ENCODE results near the gene NCOR1. TPM values are rescaled to one million over a fixed set of nuclear protein-coding genes. Genes with fewer than 3 reads are reported as not detected.
A peak's percentile ranks its signal among the peaks of the same experiment; 100 is the strongest.
"Not testable (repeated sequence)": the region's sequence is repeated elsewhere in the genome, so short reads cannot be mapped to it uniquely, and the experiment has no call there.

Gene NCOR1
- total RNA-seq, 2 donors from 2014 or later: 117 to 130 TPM

DNA sequence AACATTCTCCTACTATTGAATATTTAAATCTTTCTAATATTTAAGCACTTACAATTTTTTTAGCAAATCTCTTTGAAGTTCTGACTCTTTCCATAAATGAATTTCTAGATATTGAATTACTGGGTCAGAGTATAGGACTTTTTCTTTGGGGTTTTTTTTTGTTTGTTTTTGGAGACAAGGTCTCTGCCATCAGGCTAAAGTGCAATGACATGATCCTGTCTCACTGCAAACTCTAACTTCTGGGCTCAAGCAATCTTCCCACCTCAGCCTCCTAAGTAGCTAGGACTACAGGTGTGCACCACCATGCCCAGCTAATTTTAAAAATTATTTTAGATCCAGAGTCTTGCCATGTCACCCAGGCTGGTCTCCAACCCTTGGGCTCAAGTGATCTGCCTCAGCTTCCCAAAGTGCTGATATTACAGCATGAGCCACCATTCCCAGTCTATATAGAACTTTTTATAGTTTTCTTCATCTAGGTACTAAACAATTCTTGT, 26.6 kb upstream of the NCOR1 start:
- no peaks in the 10 kb centered on the region for H3K27me3 Mint-ChIP-seq (ENCODE audit: low read depth)
- H3K27ac Mint-ChIP-seq: no peak overlapping the region
- H3K36me3 Mint-ChIP-seq (ENCODE audit: insufficient read depth in 2 of 2): peaks cover 1 to 3% of the 10 kb centered on the region in 2 donors
- no peaks in the 10 kb centered on the region for H3K9me3 Mint-ChIP-seq
- H3K4me3 Mint-ChIP-seq: no peak overlapping the region
- H3K4me1 Mint-ChIP-seq (ENCODE audit: low read depth): peaks cover 14% of the 10 kb centered on the region
- ATAC-seq (replicated peaks in 1 of 2) (no peak), DNase-seq (no peak)

GRCh38 chr17:16239931-16240330, 24.6 kb upstream of the NCOR1 start:
- Mint-ChIP-seq H3K27ac (no peak overlapping the region), H3K9me3 (no peaks in the 10 kb centered on the region), H3K27me3 (ENCODE audit: low read depth) (no peaks in the 10 kb centered on the region), H3K36me3 (ENCODE audit: insufficient read depth in 2 of 2) (peaks cover 2 to 7% of the 10 kb centered on the region in 2 donors), H3K4me1 (ENCODE audit: low read depth) (peaks cover 14% of the 10 kb centered on the region), H3K4me3 (no peak overlapping the region)
- ATAC-seq (replicated peaks in 1 of 2) (no peak), DNase-seq (no peak)

GRCh38 chr17:16232391-16232790, 17.1 kb upstream of the NCOR1 start:
- H3K4me3 Mint-ChIP-seq: no peak overlapping the region

GRCh38 chr17:16229912-16230561, 14.7 kb upstream of the NCOR1 start:
- peak; percentile 12 to 18 for ATAC-seq (replicated peaks in 1 of 2)
- H3K27me3 Mint-ChIP-seq (ENCODE audit: low read depth); DNase-seq; H3K9me3 Mint-ChIP-seq: not testable (repeated sequence)
- peaks cover 0 to 11% of the 10 kb centered on the region in 2 donors for H3K36me3 Mint-ChIP-seq (ENCODE audit: insufficient read depth in 2 of 2)
- H3K27ac Mint-ChIP-seq: peak overlapping the region; percentile 89
- H3K4me3 Mint-ChIP-seq: peak overlapping the region; percentile 80 to 83
- peaks cover 24% of the 10 kb centered on the region for H3K4me1 Mint-ChIP-seq (ENCODE audit: low read depth)

More at GRCh38 chr17:16232391-16232790, 17.1 kb upstream of the NCOR1 start:
- Mint-ChIP-seq H3K27ac (peak overlapping the region; percentile 60), H3K9me3 (no peaks in the 10 kb centered on the region), H3K27me3 (ENCODE audit: low read depth) (no peaks in the 10 kb centered on the region), H3K4me1 (ENCODE audit: low read depth) (peaks cover 24% of the 10 kb centered on the region), H3K36me3 (ENCODE audit: insufficient read depth in 2 of 2) (peaks cover 2 to 16% of the 10 kb centered on the region in 2 donors)
- DNase-seq: no peak
- ATAC-seq (replicated peaks in 1 of 2): no peak

DNA sequence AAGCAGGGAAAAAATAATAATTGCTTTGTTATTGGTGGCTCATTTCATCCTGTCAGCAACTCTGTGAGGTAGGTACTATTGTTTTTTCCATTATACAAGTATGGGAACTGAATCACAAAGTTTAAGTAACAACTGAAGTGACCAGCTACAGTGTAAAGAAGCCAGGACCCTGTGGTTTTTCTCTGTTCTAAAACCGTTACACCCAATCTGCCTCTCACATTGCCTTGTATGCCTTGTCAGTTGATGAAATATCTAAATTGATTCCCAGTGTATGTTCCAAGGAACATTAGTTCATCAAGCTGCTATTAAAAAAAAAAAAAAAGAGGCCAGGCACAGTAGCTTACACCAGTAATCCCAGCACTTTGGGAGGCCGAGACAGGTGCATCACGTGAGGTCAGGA, 7.1 kb upstream of the NCOR1 start:
- Mint-ChIP-seq H3K36me3 (ENCODE audit: insufficient read depth in 2 of 2) (peaks cover 0 to 2% of the 10 kb centered on the region in 2 donors), H3K27ac (no peak overlapping the region), H3K27me3 (ENCODE audit: low read depth) (no peaks in the 10 kb centered on the region), H3K9me3 (no peaks in the 10 kb centered on the region), H3K4me1 (ENCODE audit: low read depth) (peaks cover 25% of the 10 kb centered on the region), H3K4me3 (no peak overlapping the region)
- ATAC-seq (replicated peaks in 1 of 2): no peak
- DNase-seq: no peak

GRCh38 chr17:16217002-16217635, 1.8 kb upstream of the NCOR1 start, which contains the start of gene PIGL:
PIGL (plus strand) TSS chr17:16217210; CDS start chr17:16217227, 17 bp downstream.
- Mint-ChIP-seq H3K36me3 (ENCODE audit: insufficient read depth in 2 of 2) (peaks cover 2% of the 10 kb centered on the region in 2 donors), H3K4me1 (ENCODE audit: low read depth) (peaks cover 60% of the 10 kb centered on the region), H3K4me3 (peak within 1 kb of the TSS; percentile 95 to 98), H3K27me3 (ENCODE audit: low read depth) (no peaks in the 10 kb centered on the region), H3K9me3 (no peaks in the 10 kb centered on the region), H3K27ac (peak within 1 kb of the TSS; percentile 98)
- DNase-seq (peak; percentile 85 to 88), ATAC-seq (replicated peaks in 1 of 2) (peak; percentile 56 to 66)

GRCh38 chr17:16216341-16217001, 1.1 kb upstream of the NCOR1 start:
- H3K4me1 Mint-ChIP-seq (ENCODE audit: low read depth): peaks cover 62% of the 10 kb centered on the region
- DNase-seq; H3K27me3 Mint-ChIP-seq (ENCODE audit: low read depth); H3K9me3 Mint-ChIP-seq; ATAC-seq (replicated peaks in 1 of 2); H3K36me3 Mint-ChIP-seq (ENCODE audit: insufficient read depth in 2 of 2): not testable (repeated sequence)
- H3K27ac Mint-ChIP-seq: peak overlapping the region; percentile 98
- peak overlapping the region; percentile 95 to 98 for H3K4me3 Mint-ChIP-seq

GRCh38 chr17:16215965-16216316, 607 bp upstream of the NCOR1 start:
- Mint-ChIP-seq H3K27ac (peak overlapping the region; percentile 61), H3K27me3 (ENCODE audit: low read depth) (no peaks in the 10 kb centered on the region), H3K4me1 (ENCODE audit: low read depth) (peaks cover 65% of the 10 kb centered on the region), H3K4me3 (peak overlapping the region; percentile 95 to 98), H3K36me3 (ENCODE audit: insufficient read depth in 2 of 2) (peaks cover 2% of the 10 kb centered on the region in 2 donors), H3K9me3 (no peaks in the 10 kb centered on the region)
- ATAC-seq (replicated peaks in 1 of 2): no peak
- DNase-seq: no peak

- no peaks in the 10 kb centered on the region for H3K9me3 Mint-ChIP-seq
- peaks cover 2% of the 10 kb centered on the region in 2 donors for H3K36me3 Mint-ChIP-seq (ENCODE audit: insufficient read depth in 2 of 2)
These were observed 397 bp downstream of the NCOR1 start for GRCh38 chr17:16215002-16215272.

DNA sequence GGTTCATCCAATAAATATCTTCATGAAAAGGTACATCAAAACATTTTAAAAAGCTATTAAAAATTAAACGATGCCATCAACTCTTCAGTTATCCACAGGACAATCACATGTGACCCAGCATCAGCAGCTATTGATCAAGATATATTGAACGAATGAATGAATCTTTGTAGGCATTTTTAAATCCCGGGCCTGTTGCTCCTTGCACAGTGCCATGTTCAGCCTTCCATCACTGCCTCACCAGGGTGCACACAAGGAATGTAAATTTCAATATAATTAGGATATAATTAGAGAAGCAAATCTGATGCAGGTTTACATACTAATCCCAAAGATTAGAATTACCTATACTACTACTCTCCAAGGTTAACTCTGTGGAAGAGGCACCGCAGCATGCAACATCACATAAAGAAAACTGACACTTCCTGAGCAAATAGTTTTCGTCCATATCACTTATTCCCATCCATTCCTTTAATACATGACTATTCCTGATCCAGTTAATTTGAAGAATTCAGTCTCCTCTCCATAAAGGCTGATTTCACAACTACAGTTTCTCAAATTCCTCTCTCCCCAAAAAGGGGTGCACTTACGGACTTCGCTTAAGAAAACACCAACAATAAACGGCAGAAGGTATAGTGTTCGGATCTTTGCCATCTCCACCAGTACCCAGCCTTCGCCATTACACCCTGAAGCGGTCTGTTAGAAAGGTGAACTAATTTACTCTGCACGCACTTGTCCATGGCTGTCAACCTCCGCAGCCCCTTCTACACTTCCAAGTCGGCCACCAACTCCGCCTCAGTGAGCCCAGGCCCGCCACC, 938 bp downstream of the NCOR1 start:
- Mint-ChIP-seq H3K9me3 (no peaks in the 10 kb centered on the region), H3K36me3 (ENCODE audit: insufficient read depth in 2 of 2) (peaks cover 2% of the 10 kb centered on the region in 2 donors), H3K4me3 (peak overlapping the region; percentile 95 to 98), H3K27me3 (ENCODE audit: low read depth) (no peaks in the 10 kb centered on the region), H3K4me1 (ENCODE audit: low read depth) (peaks cover 64% of the 10 kb centered on the region), H3K27ac (peak overlapping the region; percentile 55)
- DNase-seq (no peak), ATAC-seq (replicated peaks in 1 of 2) (no peak)

More at GRCh38 chr17:16215002-16215272, 397 bp downstream of the NCOR1 start:
- peak overlapping the region; percentile 95 to 98 for H3K4me3 Mint-ChIP-seq
- H3K27ac Mint-ChIP-seq: peak overlapping the region; percentile 55
- peaks cover 65% of the 10 kb centered on the region for H3K4me1 Mint-ChIP-seq (ENCODE audit: low read depth)
- no peaks in the 10 kb centered on the region for H3K27me3 Mint-ChIP-seq (ENCODE audit: low read depth)
- DNase-seq (peak; percentile 52 to 56), ATAC-seq (replicated peaks in 1 of 2) (peak; percentile 55 to 61)

- Mint-ChIP-seq H3K4me3 (peak overlapping the region; percentile 95 to 98), H3K4me1 (ENCODE audit: low read depth) (peaks cover 50% of the 10 kb centered on the region), H3K27ac (peak overlapping the region; percentile 70), H3K27me3 (ENCODE audit: low read depth) (no peaks in the 10 kb centered on the region), H3K9me3 (no peaks in the 10 kb centered on the region), H3K36me3 (ENCODE audit: insufficient read depth in 2 of 2) (peaks cover 1 to 2% of the 10 kb centered on the region in 2 donors)
- DNase-seq (no peak), ATAC-seq (replicated peaks in 1 of 2) (no peak)
These were observed 2.5 kb downstream of the NCOR1 start for GRCh38 chr17:16212793-16213192.

DNA sequence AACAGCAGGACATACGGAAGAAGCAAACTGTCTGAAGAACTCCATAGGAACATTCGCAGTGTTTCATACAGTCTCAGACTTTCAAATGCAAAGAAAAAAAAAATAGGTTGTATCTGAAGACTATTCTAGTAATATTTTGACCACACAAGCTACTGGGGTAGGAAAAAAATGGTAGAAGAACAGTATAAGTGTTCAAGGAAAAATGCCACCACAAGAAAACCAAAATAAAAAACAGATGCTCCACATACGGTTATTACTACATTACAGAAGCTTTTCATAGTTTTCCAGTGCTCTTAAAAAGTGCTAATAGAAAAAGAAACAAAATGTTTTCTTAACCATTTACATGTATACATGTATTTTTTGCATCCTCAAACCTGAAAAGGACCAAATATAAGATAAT, 3.7 kb downstream of the NCOR1 start:
- H3K4me1 Mint-ChIP-seq (ENCODE audit: low read depth): peaks cover 42% of the 10 kb centered on the region
- no peak for ATAC-seq (replicated peaks in 1 of 2)
- peaks cover 0 to 2% of the 10 kb centered on the region in 2 donors for H3K36me3 Mint-ChIP-seq (ENCODE audit: insufficient read depth in 2 of 2)

More for the DNA sequence above, 3.7 kb downstream of the NCOR1 start:
- DNase-seq: no peak
- Mint-ChIP-seq H3K4me3 (peak overlapping the region in 1 of 2 donors; percentile 29), H3K9me3 (no peaks in the 10 kb centered on the region), H3K27ac (peak overlapping the region; percentile 15), H3K27me3 (ENCODE audit: low read depth) (no peaks in the 10 kb centered on the region)
